SHP77 treated with DMSO at 0.1 percent for 48 hours (cell line): Measurements from ENCODE around the gene SERPINB13.
A peak's percentile ranks its signal among the peaks of the same experiment; 100 is the strongest.
"Not testable (repeated sequence)": the region's sequence is repeated elsewhere in the genome, so short reads cannot be mapped to it uniquely, and the experiment has no call there.

Experiments used
- DNase-seq: peaks from one replicate; lab custom pipeline; 2025; lab: John Stamatoyannopoulos, UW

Gene SERPINB13

DNA sequence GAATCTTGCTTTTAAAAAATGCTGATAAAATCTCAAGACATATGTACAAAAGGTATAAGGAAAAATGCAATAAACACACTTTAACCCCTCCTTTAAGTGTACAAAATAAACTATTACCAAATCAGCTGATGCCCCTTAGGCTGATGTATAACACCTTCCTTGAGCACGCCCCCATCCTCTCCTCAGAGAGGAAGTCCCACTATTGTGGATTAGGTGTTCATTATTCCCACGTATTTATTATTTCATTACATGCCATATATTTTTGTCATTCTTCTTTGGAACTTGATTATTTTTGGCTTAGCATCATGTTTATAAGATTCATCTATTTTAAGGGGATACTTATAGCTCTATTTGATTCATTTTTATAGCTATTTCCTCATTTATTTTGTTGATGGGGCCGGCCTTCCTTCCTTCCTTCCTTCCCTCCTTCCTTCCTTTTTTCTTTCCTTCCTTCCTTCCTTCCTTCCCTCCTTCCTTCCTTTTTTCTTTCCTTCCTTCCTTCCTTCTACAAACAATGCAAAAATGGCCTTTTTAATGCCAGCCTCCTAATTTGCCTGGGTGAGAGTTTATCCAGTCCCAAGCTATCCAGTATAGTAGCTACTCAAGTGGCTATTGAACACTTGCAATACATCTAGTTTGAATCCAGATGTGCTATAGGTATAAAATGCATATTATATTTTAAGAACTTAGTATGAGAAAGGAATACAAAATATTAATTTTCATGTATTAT is 4.0 kb downstream of the SERPINB13 start:
- no peak for DNase-seq

DNA sequence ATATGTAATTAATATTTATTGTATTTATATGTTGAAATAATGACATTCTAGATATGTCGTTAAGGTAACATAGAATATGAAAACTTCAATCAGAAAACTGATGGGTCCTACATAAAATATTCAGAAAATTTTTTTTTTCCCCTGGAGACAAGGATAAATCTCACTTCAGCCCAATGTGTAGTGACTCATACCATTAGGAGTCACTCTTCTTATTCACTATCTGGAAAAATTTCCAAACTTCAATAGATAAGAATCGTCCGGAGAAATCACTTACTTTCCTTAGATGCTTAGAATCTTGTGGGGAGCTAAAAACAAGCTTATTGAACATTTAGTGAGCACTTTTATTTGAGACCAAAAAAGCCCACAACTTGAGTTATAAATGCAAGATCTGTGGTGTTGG is 4.6 kb downstream of the SERPINB13 start:
- DNase-seq: no peak

- no peak for DNase-seq
Observed at GRCh38 chr18:63592471-63592870, 5.3 kb downstream of the SERPINB13 start.

GRCh38 chr18:63596964-63597363 is 9.8 kb downstream of the SERPINB13 start:
- DNase-seq: no peak

DNA sequence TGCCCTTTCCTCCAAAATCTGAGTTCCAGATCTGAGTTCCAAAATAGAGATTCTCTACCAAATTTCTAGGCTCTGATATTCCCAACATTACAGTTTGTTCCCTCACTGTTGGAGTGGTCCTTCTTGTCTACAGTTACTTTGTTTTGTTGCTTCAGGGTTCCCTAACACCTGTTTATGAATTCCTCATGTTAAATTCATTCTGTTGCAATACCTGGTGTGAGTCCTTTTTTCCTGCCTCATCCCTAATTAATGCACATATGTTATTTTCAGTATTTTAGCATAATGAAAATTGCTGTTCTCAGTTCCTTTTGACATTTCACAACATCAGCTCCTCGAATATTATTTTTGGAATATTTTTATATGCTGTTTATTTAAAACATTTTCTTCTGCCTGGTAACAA is 16.2 kb downstream of the SERPINB13 start:
- DNase-seq: no peak

- no peak for DNase-seq
Observed at GRCh38 chr18:63603772-63604171, 16.6 kb downstream of the SERPINB13 start.

GRCh38 chr18:63604791-63605567 is 17.8 kb downstream of the SERPINB13 start:
- DNase-seq: no peak

GRCh38 chr18:63606526-63606925 is 19.4 kb downstream of the SERPINB13 start:
- DNase-seq: no peak

DNA sequence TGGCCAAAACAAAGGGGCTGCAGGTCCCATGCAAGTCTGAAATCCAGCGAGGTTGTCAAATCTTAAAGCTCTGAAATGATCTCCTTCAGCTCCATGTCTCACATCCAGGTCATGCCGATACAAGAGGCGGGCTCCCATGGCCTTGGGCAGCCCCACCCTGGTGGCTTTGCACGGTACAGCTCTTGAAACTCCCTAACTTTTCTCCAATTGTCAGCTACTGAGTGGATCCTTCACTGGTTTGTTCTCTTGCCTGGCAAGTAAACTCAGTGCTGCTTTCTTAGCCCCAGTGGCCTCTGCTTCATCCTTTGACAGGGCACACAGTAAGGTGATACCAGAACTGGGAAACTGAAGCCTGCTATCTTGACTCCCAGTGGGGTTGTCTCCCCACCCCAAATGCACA is 26.3 kb downstream of the SERPINB13 start:
- DNase-seq: no peak

DNA sequence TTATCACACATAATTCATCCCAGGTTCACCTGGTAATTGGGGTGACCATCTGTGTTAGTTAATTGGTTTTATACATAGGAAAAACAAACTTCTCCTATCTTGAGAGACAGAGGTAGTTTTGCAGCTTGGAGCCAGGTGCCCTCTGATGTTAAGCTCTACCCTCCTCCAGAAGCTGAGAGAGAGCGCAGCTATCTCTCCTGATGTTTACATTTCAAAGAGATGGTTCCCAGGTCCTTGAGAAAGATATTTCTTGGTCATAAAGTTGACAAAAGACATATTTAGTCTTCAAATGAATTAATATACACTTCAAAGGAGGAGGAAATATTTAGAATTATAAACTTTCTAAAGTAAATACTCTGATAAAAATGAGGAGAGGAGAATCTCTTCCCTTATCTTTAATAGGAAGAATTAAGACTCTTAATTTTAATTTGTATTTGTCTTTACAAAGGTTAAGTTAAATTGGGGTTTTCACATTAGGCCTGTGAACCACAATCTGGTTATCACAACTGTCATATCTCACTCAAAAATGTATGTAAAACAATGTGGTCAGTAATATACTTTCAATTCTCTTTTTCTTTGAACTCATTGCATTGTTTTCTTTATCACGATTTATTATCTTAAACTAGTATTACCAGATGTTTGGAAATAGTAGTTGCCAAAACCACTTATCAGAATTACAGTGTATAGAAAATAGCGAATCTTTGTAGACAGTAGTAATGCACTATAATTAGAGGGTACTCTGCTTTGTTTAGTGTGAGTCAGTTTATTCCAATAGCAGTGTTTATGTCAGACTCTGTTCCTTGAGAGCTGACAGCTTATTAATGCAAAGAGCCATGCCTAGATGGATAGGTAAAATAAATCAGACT is 30.1 kb downstream of the SERPINB13 start:
- peak; percentile 11 for DNase-seq

- DNase-seq: no peak
Observed at GRCh38 chr18:63617915-63618234, 30.7 kb downstream of the SERPINB13 start.

DNA sequence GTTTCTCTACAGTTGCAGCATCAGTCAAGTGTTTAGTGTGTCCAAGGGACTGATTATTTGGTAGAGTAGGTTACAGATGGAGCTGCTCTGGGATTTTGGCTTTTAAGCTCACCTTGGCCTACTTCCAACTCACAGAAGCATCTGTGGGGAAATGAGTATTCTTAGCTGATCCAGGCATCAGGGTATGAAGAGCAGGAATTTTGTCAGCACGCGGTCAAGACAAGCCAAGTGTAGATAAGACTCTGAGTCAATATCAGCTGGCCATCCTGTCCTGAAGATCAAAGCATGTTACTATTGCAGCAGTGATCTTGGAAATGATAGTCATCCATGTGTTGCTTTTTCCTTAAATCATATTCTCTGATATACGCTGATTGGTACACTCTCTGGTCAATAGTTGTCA is 32.5 kb downstream of the SERPINB13 start:
- DNase-seq: no peak

GRCh38 chr18:63624863-63625262 is 37.7 kb downstream of the SERPINB13 start:
- no peak for DNase-seq

GRCh38 chr18:63626431-63626830 is 39.3 kb downstream of the SERPINB13 start:
- no peak for DNase-seq

GRCh38 chr18:63627819-63628218 is 40.7 kb downstream of the SERPINB13 start:
- DNase-seq: no peak

- DNase-seq: no peak
Observed at GRCh38 chr18:63637703-63638102, 50.6 kb downstream of the SERPINB13 start.

- DNase-seq: not testable (repeated sequence)
Observed at GRCh38 chr18:63641157-63641680, 54.1 kb downstream of the SERPINB13 start.

DNA sequence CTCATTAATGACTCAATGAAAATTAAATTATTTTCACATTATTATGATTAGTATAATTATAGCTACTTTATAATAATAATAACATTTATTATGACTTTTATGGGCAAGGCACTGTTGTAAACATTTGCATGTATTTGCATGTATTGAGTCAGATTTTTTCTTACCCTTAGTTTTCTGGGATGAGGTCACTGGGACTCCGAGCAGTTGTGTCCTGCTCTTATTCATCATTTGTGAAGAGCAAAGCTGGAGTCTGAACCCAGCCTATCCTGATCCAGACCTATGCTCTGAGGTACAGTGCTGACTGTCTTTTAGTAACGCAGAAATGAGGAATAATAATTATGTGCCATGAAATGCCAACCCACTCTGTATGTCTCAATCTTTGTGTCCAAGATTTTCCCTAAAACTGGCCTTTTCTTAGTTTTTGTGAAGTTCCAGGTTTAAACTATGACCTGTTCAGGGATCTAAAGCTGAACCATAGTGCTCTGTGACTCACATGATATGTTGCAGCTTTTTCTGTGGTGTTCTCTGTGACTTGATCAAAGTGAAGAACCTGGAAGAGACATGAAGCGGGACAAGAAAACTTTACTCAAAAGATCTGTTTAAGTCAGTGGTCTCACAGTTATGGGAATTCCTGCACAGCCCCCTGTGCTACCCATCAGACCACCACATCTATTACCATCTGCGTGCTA is 55.7 kb downstream of the SERPINB13 start:
- DNase-seq: not testable (repeated sequence)

DNA sequence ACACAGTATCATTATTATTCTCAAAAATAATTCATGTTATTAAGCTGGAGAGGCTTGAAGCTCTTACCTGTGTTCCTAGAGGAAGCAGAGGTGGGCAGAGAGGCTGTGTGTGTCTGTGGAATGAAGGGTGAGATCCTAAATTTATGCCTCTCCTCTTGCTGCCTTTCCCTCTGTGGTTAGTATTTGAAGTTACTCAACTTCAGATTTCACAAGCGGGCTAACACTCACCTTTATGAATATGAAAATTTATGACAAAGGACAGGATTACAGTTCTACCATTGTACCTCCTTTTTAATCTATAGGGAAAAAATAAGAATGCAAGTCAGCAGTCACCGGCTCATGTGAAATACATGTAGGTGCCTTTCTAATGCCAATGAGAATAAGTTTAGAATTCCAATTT is 57.0 kb downstream of the SERPINB13 start, which contains the start of gene SERPINB4:
Gene SERPINB4 (minus strand): TSS at position 115 of the 400 bp plus-strand sequence. CDS start 679 bp downstream, outside the sequence.
- not testable (repeated sequence) for DNase-seq

DNA sequence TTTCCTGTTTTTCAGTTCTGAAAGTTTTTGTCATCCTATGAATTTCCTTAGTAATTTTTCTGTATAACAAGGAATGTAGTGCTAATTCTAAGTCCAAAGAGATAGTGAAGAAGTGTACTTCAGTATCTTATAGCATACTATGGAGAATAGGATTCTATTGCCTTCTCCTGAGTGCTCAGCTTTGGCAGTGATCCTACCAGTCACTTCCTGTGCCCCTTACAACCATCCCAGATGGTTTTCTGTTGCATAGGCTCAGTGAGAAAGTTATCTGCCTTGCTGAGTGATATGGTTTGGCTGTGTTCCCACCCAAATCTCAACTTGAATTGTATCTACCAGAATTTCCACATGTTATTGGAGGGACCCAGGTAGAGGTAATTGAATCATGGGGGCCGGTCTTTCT is 57.6 kb downstream of the SERPINB13 start:
- not testable (repeated sequence) for DNase-seq

DNA sequence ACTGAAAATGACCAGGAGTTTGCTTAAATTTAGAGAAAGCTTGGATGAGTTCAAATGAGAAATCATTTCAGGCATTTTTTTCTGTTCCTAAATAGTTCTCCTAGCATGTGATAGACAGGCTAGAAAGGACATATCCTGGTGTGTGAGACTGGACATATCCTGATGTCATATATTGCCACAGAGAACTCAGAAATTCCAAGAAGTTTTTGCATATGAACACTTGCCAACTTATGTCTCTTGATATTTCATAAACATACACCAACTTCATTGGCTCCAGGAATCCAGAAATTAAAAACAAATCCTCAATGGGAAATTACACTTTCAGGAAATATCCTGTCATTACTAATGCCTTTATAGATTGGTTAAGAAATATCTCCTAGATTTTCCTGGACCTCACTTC is 59.8 kb downstream of the SERPINB13 start:
- no peak for DNase-seq

- no peak for DNase-seq
Observed at GRCh38 chr18:63648241-63648640, 61.1 kb downstream of the SERPINB13 start.
